Central memory CD8-positive, alpha-beta T cell (primary cell): Measurements from ENCODE around the gene ELAVL2.

Experiments
- ATAC-seq: fragments of 150-1000 bp; cut with Tn5 transposase; replicated peaks from 2 replicates; pipeline ENCODE4 v1.10.0; 2022; ENCODE audit warnings: mild to moderate bottlenecking, moderate FRiP score, moderate number of reproducible peaks; ENCODE audit not compliant: poor library complexity, severe bottlenecking; ENCODE audit errors: extremely low read depth
- DNase-seq, 2 donors: peaks; one replicate each; pipeline ENCODE4 v3.0.0; 2021; ENCODE audit warnings: low spot score in 2 of 2
- H3K27ac Mint-ChIP-seq: one replicate; pipeline ENCODE4 v1.8.0; 2022; ENCODE audit warnings: low read depth, mild to moderate bottlenecking, moderate library complexity, mixed read lengths
- H3K27me3 Mint-ChIP-seq: one replicate; pipeline ENCODE4 v1.8.0; 2022; ENCODE audit warnings: mixed read lengths
- H3K36me3 Mint-ChIP-seq: one replicate; pipeline ENCODE4 v1.8.0; 2022; ENCODE audit warnings: mild to moderate bottlenecking, moderate library complexity, mixed read lengths; ENCODE audit not compliant: insufficient read depth
- H3K4me1 Mint-ChIP-seq: one replicate; pipeline ENCODE4 v1.8.0; 2022; ENCODE audit warnings: mixed read lengths
- H3K4me3 Mint-ChIP-seq: one replicate; pipeline ENCODE4 v1.8.0; 2022; ENCODE audit warnings: mild to moderate bottlenecking, moderate library complexity, mixed read lengths
- H3K9me3 Mint-ChIP-seq: one replicate; pipeline ENCODE4 v1.8.0; 2022; ENCODE audit warnings: mixed read lengths

ELAVL2 gene

DNA sequence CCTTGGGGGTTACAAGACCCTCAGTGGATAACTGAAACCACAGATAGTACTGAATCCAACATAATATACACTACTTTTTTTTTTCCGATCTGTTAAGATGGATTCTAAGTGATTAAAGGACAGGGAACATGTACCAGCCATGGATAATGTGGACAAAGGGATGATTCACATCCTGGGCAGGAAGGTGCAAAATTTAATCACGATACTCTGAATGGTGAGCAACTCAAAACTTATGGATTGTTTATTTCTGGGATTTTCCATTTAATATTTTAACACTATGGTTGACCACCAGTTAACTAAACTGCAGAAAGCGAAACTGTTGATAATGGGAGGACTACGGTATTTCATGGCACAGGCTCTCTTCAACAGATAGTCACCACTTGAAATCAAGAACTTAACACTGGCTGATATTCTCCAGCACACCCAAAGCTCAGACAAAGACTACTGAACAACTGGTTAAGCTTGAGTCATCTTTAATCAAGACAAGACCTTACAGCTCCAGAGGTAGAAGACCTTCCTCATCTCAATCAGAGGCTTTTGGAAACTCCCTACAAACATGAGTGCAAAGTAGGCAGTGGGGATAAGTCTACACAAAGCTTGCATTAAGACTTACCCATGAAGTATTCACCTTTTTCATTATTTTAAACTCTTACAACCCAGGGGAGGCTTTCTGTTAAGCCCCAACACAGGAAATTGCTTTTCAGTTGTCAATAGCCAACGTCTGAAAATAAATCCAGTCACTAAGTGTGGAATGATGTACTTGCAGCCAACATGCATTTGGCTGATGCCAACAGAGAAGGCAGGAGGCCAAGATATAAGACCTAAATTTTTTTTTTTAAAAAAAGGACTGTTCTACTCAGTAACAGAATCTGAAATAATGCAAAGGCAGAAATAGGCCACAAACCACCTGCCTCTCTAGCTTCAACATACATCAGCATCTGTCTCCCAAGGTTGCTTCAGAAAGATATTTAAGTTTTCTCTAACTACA is 78.7 kb downstream of the ELAVL2 start:
- Mint-ChIP-seq H3K27ac (no peak overlapping the region), H3K36me3 (no peaks in the 10 kb centered on the region), H3K4me1 (no peaks in the 10 kb centered on the region), H3K4me3 (no peak overlapping the region), H3K27me3 (no peaks in the 10 kb centered on the region), H3K9me3 (peaks cover 20% of the 10 kb centered on the region)
- ATAC-seq, result no peak
- DNase-seq, result no peak

DNA sequence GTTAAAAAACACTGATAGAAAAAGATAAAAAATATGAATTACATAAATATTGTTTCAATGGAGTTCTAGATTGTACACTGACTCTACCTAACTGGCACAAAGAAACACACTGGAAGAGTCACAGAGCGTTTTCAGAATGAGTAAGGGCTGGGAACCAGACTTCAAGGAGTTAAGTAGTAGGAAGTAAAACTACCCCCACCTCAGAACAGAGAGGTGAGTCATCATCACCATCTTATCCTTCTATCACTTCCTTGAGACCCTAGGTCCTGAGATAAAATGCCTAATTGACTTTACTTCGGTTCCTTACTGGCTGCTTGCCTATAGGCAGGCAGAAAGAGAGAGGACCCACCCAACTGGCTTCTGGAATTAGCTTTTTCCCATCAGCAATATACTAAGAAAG is 79.7 kb downstream of the ELAVL2 start:
- H3K9me3 Mint-ChIP-seq, result peaks cover 30% of the 10 kb centered on the region
- ATAC-seq, result no peak
- H3K36me3 Mint-ChIP-seq, result no peaks in the 10 kb centered on the region
- no peaks in the 10 kb centered on the region for H3K27me3 Mint-ChIP-seq
- no peaks in the 10 kb centered on the region for H3K4me1 Mint-ChIP-seq
- DNase-seq, result no peak
- H3K27ac Mint-ChIP-seq, result no peak overlapping the region
- H3K4me3 Mint-ChIP-seq, result no peak overlapping the region

DNA sequence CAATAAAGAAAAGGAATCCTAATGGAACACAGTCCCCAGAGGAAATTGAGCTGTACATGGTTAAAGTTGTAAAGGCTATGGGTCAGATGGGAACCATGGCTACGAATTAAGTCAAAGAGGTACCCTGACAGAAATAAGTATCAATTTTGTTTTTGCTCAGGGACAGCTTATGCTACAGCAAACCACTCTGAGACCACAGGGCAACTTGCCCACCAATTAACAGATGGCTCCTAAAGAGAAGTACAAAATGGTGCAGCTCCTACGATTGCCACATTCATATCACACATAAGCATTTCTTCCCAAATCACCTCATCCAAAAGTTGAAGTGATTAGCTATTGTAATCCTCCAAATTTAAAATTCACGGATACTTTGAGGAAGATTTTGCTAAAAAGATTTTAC is 83.0 kb downstream of the ELAVL2 start:
- no peak for ATAC-seq
- H3K36me3 Mint-ChIP-seq, result no peaks in the 10 kb centered on the region
- no peak for DNase-seq
- H3K9me3 Mint-ChIP-seq, result peaks cover 23% of the 10 kb centered on the region
- H3K27me3 Mint-ChIP-seq, result no peaks in the 10 kb centered on the region
- no peak overlapping the region for H3K27ac Mint-ChIP-seq
- H3K4me3 Mint-ChIP-seq, result no peak overlapping the region
- H3K4me1 Mint-ChIP-seq, result no peaks in the 10 kb centered on the region

DNA sequence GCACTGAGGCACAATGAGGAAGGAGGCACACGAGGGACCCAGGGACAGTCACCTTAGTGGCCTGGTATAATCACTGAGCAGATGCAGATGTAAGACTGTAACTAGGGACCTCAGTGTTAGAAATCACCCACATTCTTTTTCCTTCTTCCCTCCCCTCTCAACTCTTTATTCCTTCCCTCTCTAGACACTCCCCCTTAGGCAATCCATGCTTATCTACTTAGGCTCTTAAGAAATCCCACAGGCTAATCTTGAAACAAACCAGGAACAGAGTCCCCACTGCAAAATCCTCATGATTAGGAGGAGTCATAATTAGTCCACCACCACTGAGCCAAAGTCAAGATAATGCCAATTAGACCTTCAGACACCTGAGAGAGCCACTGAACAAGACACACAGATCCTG is 84.7 kb downstream of the ELAVL2 start:
- Mint-ChIP-seq H3K36me3 (no peaks in the 10 kb centered on the region), H3K27ac (no peak overlapping the region)
- DNase-seq, result no peak

DNA sequence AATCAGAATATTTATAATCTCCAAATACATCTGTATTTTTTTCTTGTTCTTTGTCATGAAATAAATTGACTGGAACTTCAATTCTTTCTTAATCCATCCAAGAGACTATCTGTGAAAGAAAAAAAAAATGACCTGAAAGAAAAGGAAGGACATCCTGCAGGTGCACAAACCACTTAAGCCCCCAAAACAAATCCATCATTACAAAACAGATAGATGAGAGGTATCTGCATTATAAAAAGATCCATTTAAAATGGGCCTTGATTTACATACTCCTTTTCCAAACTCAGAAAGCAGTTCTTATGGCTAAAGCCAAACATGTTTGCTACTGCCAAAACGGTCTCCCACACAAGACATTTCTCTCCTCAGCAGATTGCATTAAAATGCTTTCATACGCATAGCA is 85.5 kb downstream of the ELAVL2 start:
- no peaks in the 10 kb centered on the region for H3K4me1 Mint-ChIP-seq
- H3K27ac Mint-ChIP-seq, result no peak overlapping the region
- no peak for DNase-seq
- no peaks in the 10 kb centered on the region for H3K36me3 Mint-ChIP-seq
- H3K9me3 Mint-ChIP-seq, result peaks cover 29% of the 10 kb centered on the region
- H3K4me3 Mint-ChIP-seq, result no peak overlapping the region
- H3K27me3 Mint-ChIP-seq, result no peaks in the 10 kb centered on the region
- no peak for ATAC-seq

More for the DNA sequence above, 84.7 kb downstream of the ELAVL2 start:
- H3K9me3 Mint-ChIP-seq, result peaks cover 32% of the 10 kb centered on the region
- ATAC-seq, result no peak
- H3K27me3 Mint-ChIP-seq, result no peaks in the 10 kb centered on the region
- H3K4me3 Mint-ChIP-seq, result no peak overlapping the region
- H3K4me1 Mint-ChIP-seq, result no peaks in the 10 kb centered on the region

DNA sequence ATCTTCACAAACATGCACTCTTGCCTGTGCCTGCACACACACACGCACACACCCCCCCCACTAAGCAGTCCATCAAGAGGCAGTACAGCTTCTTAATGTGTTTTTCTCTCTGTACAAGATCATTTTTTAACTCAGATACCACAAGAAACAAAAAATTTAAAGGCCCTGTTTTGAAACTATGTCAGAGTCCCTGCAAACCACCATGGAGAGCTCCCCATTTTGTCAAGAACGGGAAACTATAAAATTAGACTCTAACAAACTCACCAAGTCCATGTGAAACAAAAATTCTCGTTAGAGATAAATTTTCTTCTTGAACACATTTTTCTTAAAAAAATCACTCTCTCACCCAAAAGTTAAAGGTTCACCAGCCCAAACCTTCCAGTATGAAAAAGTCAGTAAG is 86.3 kb downstream of the ELAVL2 start:
- ATAC-seq (no peak), DNase-seq (no peak)
- Mint-ChIP-seq H3K4me3 (no peak overlapping the region), H3K36me3 (no peaks in the 10 kb centered on the region), H3K9me3 (peaks cover 26% of the 10 kb centered on the region), H3K27ac (no peak overlapping the region), H3K27me3 (no peaks in the 10 kb centered on the region), H3K4me1 (no peaks in the 10 kb centered on the region)

DNA sequence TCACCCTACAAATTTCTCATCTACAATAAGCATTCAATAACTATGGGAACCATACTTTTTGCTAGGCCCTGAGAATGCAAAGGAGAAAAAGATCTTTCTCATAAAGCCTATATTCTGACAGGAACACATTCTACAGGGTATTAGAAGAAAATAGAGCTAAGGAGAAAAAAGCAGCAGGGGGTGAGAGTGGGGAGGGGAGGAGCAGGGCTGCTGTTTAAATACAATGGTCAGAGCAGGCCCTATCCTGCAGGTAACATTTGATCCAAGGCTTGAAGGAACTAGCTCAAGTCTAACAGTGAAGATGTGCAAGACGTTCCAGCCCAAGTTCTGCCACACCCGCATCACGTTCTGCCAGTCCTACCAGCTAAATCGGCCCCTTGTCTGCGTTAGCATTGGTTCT is 89.7 kb downstream of the ELAVL2 start:
- ATAC-seq, result no peak
- no peak overlapping the region for H3K27ac Mint-ChIP-seq
- H3K4me1 Mint-ChIP-seq, result no peaks in the 10 kb centered on the region
- no peak for DNase-seq
- H3K36me3 Mint-ChIP-seq, result no peaks in the 10 kb centered on the region
- H3K27me3 Mint-ChIP-seq, result no peaks in the 10 kb centered on the region
- H3K4me3 Mint-ChIP-seq, result no peak overlapping the region
- peaks cover 22% of the 10 kb centered on the region for H3K9me3 Mint-ChIP-seq

DNA sequence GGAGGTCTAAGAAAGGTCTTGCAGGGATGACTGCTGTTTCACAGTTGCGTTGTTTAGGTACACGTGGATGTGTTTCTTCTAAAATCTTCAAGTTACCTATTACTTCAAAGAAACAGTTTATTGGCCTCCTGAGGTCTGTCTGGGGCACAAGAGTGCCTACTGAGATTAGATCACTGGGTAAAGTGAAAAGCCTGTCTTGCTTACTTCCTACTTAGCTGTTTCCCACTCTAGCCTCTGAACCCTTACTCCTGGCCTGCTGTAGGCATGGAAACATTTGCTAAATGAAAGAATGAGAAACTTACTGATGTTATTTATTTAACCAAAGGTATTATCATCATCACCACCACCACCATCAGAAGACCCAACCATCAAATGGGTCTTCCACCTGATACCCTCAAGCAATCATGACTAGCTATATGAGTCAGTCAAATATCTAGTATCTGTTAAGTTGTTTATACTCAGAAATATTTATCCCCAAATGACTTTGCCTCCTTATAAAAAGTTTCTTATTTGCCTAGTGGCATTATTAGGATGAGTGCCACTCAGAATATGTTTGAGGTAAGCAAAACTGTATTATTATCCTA is 92.5 kb downstream of the ELAVL2 start:
- no peak for DNase-seq
- H3K27me3 Mint-ChIP-seq, result no peaks in the 10 kb centered on the region
- H3K9me3 Mint-ChIP-seq, result peaks cover 20% of the 10 kb centered on the region
- no peaks in the 10 kb centered on the region for H3K4me1 Mint-ChIP-seq
- H3K27ac Mint-ChIP-seq, result no peak overlapping the region
- no peak overlapping the region for H3K4me3 Mint-ChIP-seq
- ATAC-seq, result no peak
- H3K36me3 Mint-ChIP-seq, result no peaks in the 10 kb centered on the region

DNA sequence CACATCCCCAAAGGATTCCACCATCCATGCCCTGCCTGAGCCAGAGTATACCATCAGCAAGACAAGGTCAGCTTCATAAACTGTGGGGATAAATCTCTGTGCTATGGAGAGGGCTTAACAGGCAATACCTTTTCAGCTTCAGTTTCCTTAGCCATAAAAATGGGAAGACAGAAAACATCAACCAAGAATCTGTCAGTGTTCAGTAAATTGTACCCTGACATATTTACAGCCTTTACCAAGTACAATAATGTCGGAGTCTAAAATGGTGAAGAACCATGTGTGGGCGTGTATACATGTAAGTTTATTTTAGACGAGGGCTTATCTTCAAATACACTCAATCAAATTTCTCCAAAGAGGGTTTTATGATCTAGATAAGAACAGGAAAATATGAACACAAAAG is 94.7 kb downstream of the ELAVL2 start:
- Mint-ChIP-seq H3K36me3 (no peaks in the 10 kb centered on the region), H3K27ac (no peak overlapping the region), H3K9me3 (peaks cover 14% of the 10 kb centered on the region), H3K4me3 (no peak overlapping the region), H3K4me1 (no peaks in the 10 kb centered on the region), H3K27me3 (no peaks in the 10 kb centered on the region)
- no peak for DNase-seq
- no peak for ATAC-seq

DNA sequence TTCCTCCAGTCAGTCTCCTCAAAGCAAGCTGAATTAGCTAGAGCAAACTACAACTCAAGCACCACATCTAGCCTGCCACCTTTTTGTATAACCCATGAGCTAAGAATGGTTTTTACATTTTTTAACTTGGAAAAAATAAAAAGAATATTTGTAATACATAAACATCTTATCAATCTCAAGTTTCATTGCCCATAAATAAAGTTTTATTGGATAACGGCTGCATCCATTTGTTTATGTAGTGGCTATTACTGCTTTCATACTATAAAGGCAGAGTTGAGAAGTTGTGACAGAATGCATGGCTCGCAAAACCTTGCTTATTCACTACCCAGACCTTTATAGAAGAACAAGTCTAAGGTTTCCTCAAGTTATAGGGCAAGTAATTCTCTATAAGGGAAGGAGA is 95.7 kb downstream of the ELAVL2 start:
- H3K4me1 Mint-ChIP-seq, result no peaks in the 10 kb centered on the region

DNA sequence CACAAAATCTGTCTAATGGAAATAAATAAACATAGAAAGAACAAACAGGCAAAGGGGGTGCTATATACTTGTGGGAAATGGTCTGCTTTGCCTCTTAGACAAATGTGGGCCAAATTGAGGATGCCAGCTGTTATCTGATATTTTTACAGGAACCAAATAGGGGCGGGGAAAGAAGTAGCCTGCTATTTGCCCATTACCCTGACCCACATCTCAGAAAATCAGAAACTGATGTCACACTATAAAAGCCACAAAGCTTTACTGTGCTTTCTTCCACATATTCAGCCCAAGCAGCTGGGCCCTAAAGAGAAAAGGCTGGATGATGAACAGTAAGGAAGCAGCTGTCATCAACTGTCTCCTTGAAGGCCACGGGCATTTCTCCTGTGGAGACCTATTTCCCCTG is 97.3 kb downstream of the ELAVL2 start:
- no peak for ATAC-seq
- no peaks in the 10 kb centered on the region for H3K4me1 Mint-ChIP-seq
- H3K36me3 Mint-ChIP-seq, result no peaks in the 10 kb centered on the region
- H3K27ac Mint-ChIP-seq, result no peak overlapping the region
- no peak for DNase-seq
- peaks cover 14% of the 10 kb centered on the region for H3K9me3 Mint-ChIP-seq
- no peak overlapping the region for H3K4me3 Mint-ChIP-seq
- H3K27me3 Mint-ChIP-seq, result no peaks in the 10 kb centered on the region

More for the DNA sequence above, 95.7 kb downstream of the ELAVL2 start:
- DNase-seq (no peak), ATAC-seq (no peak)
- Mint-ChIP-seq H3K9me3 (peaks cover 14% of the 10 kb centered on the region), H3K36me3 (no peaks in the 10 kb centered on the region), H3K27ac (no peak overlapping the region), H3K4me3 (no peak overlapping the region), H3K27me3 (no peaks in the 10 kb centered on the region)

DNA sequence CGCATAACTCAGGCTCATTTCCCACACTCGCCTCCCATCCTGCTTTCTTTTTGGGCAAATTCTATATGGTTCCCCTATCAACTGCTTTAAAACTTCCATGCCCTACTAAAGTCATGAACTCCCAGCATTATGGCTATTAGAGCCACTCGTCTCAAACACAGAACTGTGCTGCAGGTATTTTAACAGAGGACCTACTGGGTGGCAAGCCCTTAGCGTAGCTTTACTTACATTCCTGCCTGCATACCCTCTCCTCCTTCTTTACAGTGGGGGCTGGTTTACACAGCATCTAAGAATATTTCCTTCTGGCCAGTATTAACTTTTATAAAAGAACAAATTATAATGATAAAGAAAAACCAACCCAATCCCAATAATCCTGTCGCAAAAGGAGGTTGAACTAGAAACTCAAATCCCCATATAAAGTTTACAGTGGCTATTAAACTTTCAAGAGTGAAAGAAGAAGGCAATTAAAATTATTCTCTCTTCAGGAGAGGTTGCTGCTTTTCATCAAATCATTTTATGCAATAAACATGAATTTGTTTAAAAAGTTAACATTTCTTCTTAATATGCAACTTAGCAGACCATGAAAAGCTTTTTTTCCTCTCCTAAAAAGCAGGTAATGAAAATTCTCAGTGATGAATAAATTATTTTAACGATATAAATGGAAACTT is 100.6 kb downstream of the ELAVL2 start:
- Mint-ChIP-seq H3K4me1 (no peaks in the 10 kb centered on the region), H3K4me3 (no peak overlapping the region), H3K27ac (no peak overlapping the region), H3K27me3 (no peaks in the 10 kb centered on the region), H3K36me3 (no peaks in the 10 kb centered on the region), H3K9me3 (peaks cover 6% of the 10 kb centered on the region)
- DNase-seq (no peak), ATAC-seq (no peak)

DNA sequence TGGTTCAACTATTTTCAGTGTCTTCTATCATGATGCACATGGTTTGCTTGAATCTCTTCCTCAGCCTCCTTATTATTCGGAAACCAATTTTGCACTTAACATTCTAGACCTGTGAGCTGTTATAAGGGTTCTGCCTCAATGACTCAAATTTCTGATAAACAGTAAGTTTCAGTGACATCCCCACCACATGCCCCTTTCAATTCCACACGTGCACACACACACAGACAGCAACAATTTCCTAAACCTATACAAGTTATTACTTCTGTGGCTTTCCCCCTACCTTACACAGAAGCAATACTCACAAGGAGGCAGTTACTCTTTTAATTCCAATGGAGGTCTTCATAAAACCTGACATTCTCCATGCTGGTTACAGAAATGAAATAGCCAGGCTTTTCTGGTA is 102.4 kb downstream of the ELAVL2 start:
- Mint-ChIP-seq H3K27ac (no peak overlapping the region), H3K9me3 (peaks cover 6% of the 10 kb centered on the region), H3K27me3 (no peaks in the 10 kb centered on the region), H3K4me3 (no peak overlapping the region), H3K4me1 (no peaks in the 10 kb centered on the region), H3K36me3 (no peaks in the 10 kb centered on the region)
- DNase-seq, result no peak
- no peak for ATAC-seq
